KMS-11 (cell line): ENCODE data around the gene PRKAR2B.

ENCODE experiments used
- H2AFZ ChIP-seq: fragments of 200-600 bp; sonication (generic); 2 replicates; pipeline ENCODE4 v1.6.1; 2016; ENCODE audit warnings: antibody characterized with exemption, mixed run types, low read depth
- H3K27ac ChIP-seq: fragments of 200-600 bp; sonication (generic); 2 replicates; pipeline ENCODE4 v1.6.1; 2016; ENCODE audit warnings: mild to moderate bottlenecking, mixed run types
- H3K27me3 ChIP-seq: fragments of 200-600 bp; sonication (generic); 2 replicates; pipeline ENCODE4 v1.6.1; 2017; ENCODE audit warnings: mild to moderate bottlenecking, low read depth, mixed run types, moderate library complexity; ENCODE audit not compliant: insufficient read depth
- H3K36me3 ChIP-seq: fragments of 200-600 bp; sonication (generic); 2 replicates; pipeline ENCODE4 v1.6.1; 2017; ENCODE audit warnings: mild to moderate bottlenecking, mixed run types; ENCODE audit not compliant: insufficient read depth
- H3K4me1 ChIP-seq: fragments of 200-600 bp; sonication (generic); 2 replicates; pipeline ENCODE4 v1.6.1; 2016; ENCODE audit warnings: mild to moderate bottlenecking, low read depth, mixed run types; ENCODE audit not compliant: poor library complexity, severe bottlenecking
- H3K4me2 ChIP-seq: fragments of 200-600 bp; sonication (generic); 2 replicates; pipeline ENCODE4 v1.7.0; 2016; ENCODE audit warnings: mild to moderate bottlenecking, mixed run types
- H3K4me3 ChIP-seq: fragments of 200-600 bp; sonication (generic); IDR thresholded peaks from 2 replicates; pipeline ENCODE4 v1.6.1; 2017; ENCODE audit warnings: low read depth, low read length, mixed read lengths; ENCODE audit not compliant: insufficient read depth
- H3K79me2 ChIP-seq: fragments of 200-600 bp; sonication (generic); 2 replicates; pipeline ENCODE4 v1.6.1; 2016; ENCODE audit warnings: low read depth, mixed run types; ENCODE audit not compliant: insufficient read depth
- H3K9ac ChIP-seq: fragments of 200-600 bp; sonication (generic); 2 replicates; pipeline ENCODE4 v1.6.1; 2016; ENCODE audit warnings: mild to moderate bottlenecking, mixed run types
- H4K20me1 ChIP-seq: fragments of 200-600 bp; sonication (generic); 2 replicates; pipeline ENCODE4 v1.6.1; 2016; ENCODE audit warnings: mild to moderate bottlenecking, mixed run types; ENCODE audit not compliant: insufficient read depth
- TF ChIP-seq, protein P1 (sequence below): fragments of 200-600 bp; sonication (generic); conservative IDR thresholded peaks from 2 replicates; pipeline ENCODE4 v1.6.1; 2017; ENCODE audit warnings: low read depth, mild to moderate bottlenecking, antibody characterized with exemption, low read length, moderate library complexity, mixed read lengths

Gene PRKAR2B

DNA sequence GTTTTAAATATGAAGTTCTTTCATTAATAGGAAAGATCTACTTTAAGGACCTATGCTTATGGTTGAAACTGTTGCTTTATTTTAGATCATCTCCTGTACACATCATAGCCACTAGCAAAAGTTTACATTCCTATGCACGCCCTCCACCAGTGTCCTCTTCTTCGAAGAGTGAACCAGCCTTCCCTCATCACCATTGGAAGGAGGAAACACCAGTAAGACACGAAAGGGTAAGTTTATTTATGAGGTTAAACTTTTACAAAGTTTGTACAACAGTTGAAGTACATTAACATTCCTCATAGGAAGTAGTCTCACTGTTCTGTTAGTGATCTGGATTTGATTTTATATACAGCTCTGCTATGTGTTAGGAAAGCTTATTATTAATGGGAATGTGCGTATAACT, 141.2 kb downstream of the PRKAR2B start:
- Histone ChIP-seq H3K36me3 (no peaks in the 10 kb centered on the region), H3K79me2 (no peaks in the 10 kb centered on the region), H3K4me3 (no peak overlapping the region), H2AFZ (no peak overlapping the region), H3K4me2 (no peak overlapping the region), H3K27ac (no peak overlapping the region), H3K4me1 (no peaks in the 10 kb centered on the region), H3K27me3 (no peaks in the 10 kb centered on the region), H3K9ac (no peak overlapping the region), H4K20me1 (no peaks in the 10 kb centered on the region)
- TF ChIP-seq, protein P1, sequence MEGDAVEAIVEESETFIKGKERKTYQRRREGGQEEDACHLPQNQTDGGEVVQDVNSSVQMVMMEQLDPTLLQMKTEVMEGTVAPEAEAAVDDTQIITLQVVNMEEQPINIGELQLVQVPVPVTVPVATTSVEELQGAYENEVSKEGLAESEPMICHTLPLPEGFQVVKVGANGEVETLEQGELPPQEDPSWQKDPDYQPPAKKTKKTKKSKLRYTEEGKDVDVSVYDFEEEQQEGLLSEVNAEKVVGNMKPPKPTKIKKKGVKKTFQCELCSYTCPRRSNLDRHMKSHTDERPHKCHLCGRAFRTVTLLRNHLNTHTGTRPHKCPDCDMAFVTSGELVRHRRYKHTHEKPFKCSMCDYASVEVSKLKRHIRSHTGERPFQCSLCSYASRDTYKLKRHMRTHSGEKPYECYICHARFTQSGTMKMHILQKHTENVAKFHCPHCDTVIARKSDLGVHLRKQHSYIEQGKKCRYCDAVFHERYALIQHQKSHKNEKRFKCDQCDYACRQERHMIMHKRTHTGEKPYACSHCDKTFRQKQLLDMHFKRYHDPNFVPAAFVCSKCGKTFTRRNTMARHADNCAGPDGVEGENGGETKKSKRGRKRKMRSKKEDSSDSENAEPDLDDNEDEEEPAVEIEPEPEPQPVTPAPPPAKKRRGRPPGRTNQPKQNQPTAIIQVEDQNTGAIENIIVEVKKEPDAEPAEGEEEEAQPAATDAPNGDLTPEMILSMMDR = no peak

DNA sequence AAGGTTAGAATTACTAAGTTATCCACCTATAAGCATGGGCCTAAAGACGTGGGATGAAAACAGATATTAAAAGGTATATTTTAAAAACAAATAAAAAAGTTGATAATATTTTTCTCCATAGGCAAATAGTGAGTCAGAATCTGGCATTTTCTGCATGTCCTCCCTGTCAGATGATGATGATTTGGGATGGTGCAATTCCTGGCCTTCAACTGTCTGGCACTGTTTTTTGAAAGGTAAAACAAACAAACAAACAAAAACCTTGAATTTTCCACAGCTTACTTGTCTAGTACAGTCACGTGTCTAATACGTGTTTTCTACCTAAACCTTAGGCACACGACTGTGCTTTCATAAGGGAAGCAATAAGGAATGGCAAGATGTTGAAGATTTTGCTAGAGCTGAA, 141.7 kb downstream of the PRKAR2B start:
- Histone ChIP-seq H3K9ac (no peak overlapping the region), H3K4me3 (no peak overlapping the region), H3K36me3 (no peaks in the 10 kb centered on the region), H3K79me2 (no peaks in the 10 kb centered on the region), H3K4me2 (no peak overlapping the region), H3K27ac (no peak overlapping the region), H4K20me1 (no peaks in the 10 kb centered on the region), H2AFZ (no peak overlapping the region), H3K27me3 (no peaks in the 10 kb centered on the region), H3K4me1 (no peaks in the 10 kb centered on the region)
- TF ChIP-seq, protein P1 = no peak

DNA sequence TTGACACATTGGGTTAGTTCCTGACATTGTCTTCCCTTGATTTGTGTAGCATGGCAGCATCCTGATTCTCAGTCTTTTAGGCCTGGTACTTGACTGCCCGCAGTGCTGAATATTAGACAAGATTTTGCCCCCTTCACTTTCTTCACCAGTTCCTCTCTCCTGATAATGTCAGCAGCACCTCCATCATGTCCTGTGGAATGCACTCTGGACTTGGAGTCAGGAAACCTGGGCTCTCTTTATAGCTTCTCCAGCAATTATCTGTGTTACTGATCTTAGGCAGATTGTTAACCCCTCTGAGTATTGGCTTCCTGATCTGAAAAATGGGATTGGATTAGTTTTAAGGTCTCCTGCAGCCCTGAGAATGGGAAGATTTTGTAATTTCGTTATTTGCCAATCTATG, 143.3 kb downstream of the PRKAR2B start:
- H3K9ac ChIP-seq = no peak overlapping the region
- H3K79me2 ChIP-seq = no peaks in the 10 kb centered on the region
- no peak overlapping the region for H3K4me3 ChIP-seq
- no peaks in the 10 kb centered on the region for H4K20me1 ChIP-seq
- no peaks in the 10 kb centered on the region for H3K36me3 ChIP-seq
- TF ChIP-seq, protein P1 = no peak
- H3K4me1 ChIP-seq = no peaks in the 10 kb centered on the region
- H3K27ac ChIP-seq = no peak overlapping the region
- H2AFZ ChIP-seq = no peak overlapping the region
- no peaks in the 10 kb centered on the region for H3K27me3 ChIP-seq
- no peak overlapping the region for H3K4me2 ChIP-seq

DNA sequence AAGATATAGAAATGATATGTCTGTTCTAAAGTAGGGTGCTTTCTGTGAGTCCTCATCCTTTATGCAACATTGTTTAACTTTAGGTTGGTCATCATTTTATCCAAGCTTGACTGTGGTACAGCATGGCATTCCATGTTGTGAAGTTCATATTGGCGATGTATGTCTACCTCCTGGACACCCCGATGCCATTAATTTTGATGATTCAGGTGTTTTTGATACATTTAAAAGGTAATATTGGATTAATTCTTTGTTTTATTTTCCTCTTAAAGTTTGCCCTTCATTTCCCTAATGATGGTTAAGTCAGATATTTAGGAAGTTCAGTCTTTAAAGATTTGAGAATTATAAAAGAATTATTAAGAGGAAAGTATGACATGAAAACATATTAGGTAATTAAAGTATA, 145.6 kb downstream of the PRKAR2B start:
- Histone ChIP-seq H3K4me3 (no peak overlapping the region), H3K36me3 (no peaks in the 10 kb centered on the region), H3K79me2 (no peaks in the 10 kb centered on the region), H3K9ac (no peak overlapping the region), H4K20me1 (no peaks in the 10 kb centered on the region), H3K4me2 (no peak overlapping the region), H3K27ac (no peak overlapping the region), H3K4me1 (no peaks in the 10 kb centered on the region), H3K27me3 (no peaks in the 10 kb centered on the region), H2AFZ (no peak overlapping the region)
- TF ChIP-seq, protein P1 = no peak
